Naive thymus-derived CD4-positive, alpha-beta T cell (primary cell): ENCODE results near the gene PTPRN2. TPM values are rescaled to one million over a fixed set of nuclear protein-coding genes. Genes with fewer than 3 reads are reported as not detected.

Experiments
- ATAC-seq: fragments of 150-1000 bp; cut with Tn5 transposase; 2 replicates; pipeline ENCODE4 v1.10.0; 2021; ENCODE audit warnings: mild to moderate bottlenecking, moderate library complexity
- CTCF ChIA-PET: fragments of 350-600 bp; sonication (Branson Sonifier 250); formaldehyde crosslinking; loops from one replicate; lab custom pipeline; 2021; ENCODE audit warnings: antibody characterized with exemption; lab: Charles Lee
- POLR2A ChIA-PET: fragments of 350-600 bp; sonication (Branson Sonifier 250); formaldehyde crosslinking; loops from one replicate; lab custom pipeline; 2021; ENCODE audit warnings: antibody characterized with exemption, inconsistent platforms; lab: Charles Lee
- DNase-seq, 9 donors: peaks; one replicate each; pipeline versions ENCODE4 v3.0.0 to v3.0.0-alpha.2; 2020 to 2022; ENCODE audit warnings: mixed read lengths in 1 of 9
- H3K27ac ChIP-seq: one replicate; pipeline ENCODE4 v1.7.0; 2013; ENCODE audit warnings: mild to moderate bottlenecking, low read depth, low read length, moderate library complexity
- H3K27me3 ChIP-seq, 2 donors: one replicate each; pipeline ENCODE4 v1.7.0; 2013; ENCODE audit warnings: low read length in 2 of 2, mild to moderate bottlenecking in 2 of 2, moderate library complexity in 2 of 2; ENCODE audit not compliant: control insufficient read depth in 2 of 2, insufficient read depth in 2 of 2
- H3K36me3 ChIP-seq, 3 experiments: 1 replicate in 2 of 3; 2 replicates in 1 of 3; pipeline ENCODE4 v1.7.0; 2013; ENCODE audit warnings: low read length in 3 of 3, mild to moderate bottlenecking in 3 of 3, moderate library complexity in 1 of 3; ENCODE audit not compliant: insufficient read depth in 3 of 3, control insufficient read depth in 2 of 3
- H3K4me1 ChIP-seq, 2 donors: one replicate each; pipeline ENCODE4 v1.7.0; 2013; ENCODE audit warnings: low read length in 2 of 2, mild to moderate bottlenecking in 2 of 2, moderate library complexity in 1 of 2; ENCODE audit not compliant: control insufficient read depth in 2 of 2, insufficient read depth in 2 of 2
- H3K4me3 ChIP-seq: 2 replicates; pipeline ENCODE4 v1.7.0; 2013; ENCODE audit warnings: mild to moderate bottlenecking, low read length
- H3K9me3 ChIP-seq, 3 experiments: 1 replicate in 2 of 3; 2 replicates in 1 of 3; pipeline ENCODE4 v1.7.0; 2013; ENCODE audit warnings: low read length in 3 of 3; ENCODE audit not compliant: control insufficient read depth in 2 of 3
- H3K27ac Mint-ChIP-seq, 9 donors: one replicate each; pipeline ENCODE4 v1.8.0; 2020 to 2022; ENCODE audit warnings: mixed read lengths in 9 of 9, mild to moderate bottlenecking in 8 of 9, moderate library complexity in 5 of 9, inconsistent platforms in 2 of 9
- H3K27me3 Mint-ChIP-seq, 5 donors: one replicate each; pipeline ENCODE4 v1.8.0; 2021 to 2022; ENCODE audit warnings: mixed read lengths in 5 of 5, mild to moderate bottlenecking in 1 of 5
- H3K36me3 Mint-ChIP-seq, 5 donors: one replicate each; pipeline ENCODE4 v1.8.0; 2020 to 2022; ENCODE audit warnings: mixed read lengths in 5 of 5, mild to moderate bottlenecking in 3 of 5, inconsistent platforms in 1 of 5
- H3K4me1 Mint-ChIP-seq, 7 donors: one replicate each; pipeline ENCODE4 v1.8.0; 2020 to 2022; ENCODE audit warnings: mixed read lengths in 7 of 7, mild to moderate bottlenecking in 3 of 7, inconsistent platforms in 1 of 7
- H3K4me3 Mint-ChIP-seq, 10 donors: one replicate each; pipeline ENCODE4 v1.8.0; 2020 to 2022; ENCODE audit warnings: mild to moderate bottlenecking in 10 of 10, mixed read lengths in 10 of 10, moderate library complexity in 6 of 10, inconsistent platforms in 2 of 10
- H3K9me3 Mint-ChIP-seq, 11 donors: one replicate each; pipeline ENCODE4 v1.8.0; 2020 to 2022; ENCODE audit warnings: mixed read lengths in 11 of 11, mild to moderate bottlenecking in 4 of 11, inconsistent platforms in 1 of 11, moderate library complexity in 1 of 11
- intact Hi-C, 2 donors: fragments of 100-400 bp; cut with micrococcal nuclease; formaldehyde crosslinking; loops; one replicate each; pipeline ENCODE4 v1.15.1; 2023
- polyA plus RNA-seq, 2 donors: library from polyadenylated mRNA; unstranded; fragments of 300-500 nt; fragmentation: Illumina TruSeq; gene quantifications; one replicate each; pipeline ENCODE4 v1.2.3, GENCODE V29; 2021
- total RNA-seq, 6 experiments: library from RNA in 5 of 6; stranded (reverse) in 5 of 6; gene quantifications; 1 replicate in 5 of 6; 2 replicates in 1 of 6; pipeline ENCODE4 v1.2.3 and lab custom pipeline; 2021 to 2026

PTPRN2 gene
- total and polyA plus RNA-seq, 7 experiments from 2014 or later = 0.58 to 2.3 (median 1.4) TPM

DNA sequence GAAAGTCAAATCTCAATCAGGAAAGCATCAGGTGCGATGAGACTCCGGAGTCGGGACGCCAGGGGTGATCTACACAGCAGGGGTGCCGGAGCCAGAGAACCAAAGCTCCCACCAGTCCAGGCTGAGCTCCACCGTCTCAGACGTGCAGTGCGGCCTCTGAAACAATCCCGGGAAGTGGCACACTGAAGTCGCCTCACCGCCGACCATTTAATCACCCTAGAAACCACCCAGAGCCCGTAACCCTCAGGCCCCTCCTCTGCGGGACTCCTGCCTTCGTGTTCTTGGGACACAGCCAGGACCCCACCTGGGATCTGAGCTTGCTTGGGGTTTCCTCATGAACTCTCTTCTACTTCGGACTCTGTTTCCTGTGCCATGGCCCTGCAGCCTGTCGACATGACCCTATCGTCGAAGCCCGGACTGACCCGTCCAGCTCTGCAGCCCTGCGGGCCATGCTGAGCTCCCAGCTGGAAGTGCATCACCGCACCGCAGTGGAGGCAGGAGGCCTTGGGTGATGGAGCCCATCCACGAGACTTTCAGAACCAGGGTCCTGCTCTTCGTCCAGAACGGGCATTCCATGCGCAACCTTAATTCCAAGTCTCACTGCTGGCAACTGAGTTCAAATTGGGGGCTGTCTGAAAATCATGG, 266.4 kb downstream of the PTPRN2 start:
- H3K9me3 Mint-ChIP-seq = peaks cover 0 to 19% (median 0%) of the 10 kb centered on the region in 11 donors
- ATAC-seq (no peak), DNase-seq (no peak)
- H3K4me1 ChIP-seq = no peaks in the 10 kb centered on the region
- H3K36me3 Mint-ChIP-seq = no peaks in the 10 kb centered on the region
- CTCF ChIA-PET = no interaction called here
- H3K4me3 ChIP-seq = no peak overlapping the region
- H3K27me3 ChIP-seq = no peaks in the 10 kb centered on the region
- no peak overlapping the region for H3K4me3 Mint-ChIP-seq
- intact Hi-C loops = no loop called here
- peaks cover 4 to 46% (median 8%) of the 10 kb centered on the region in 5 donors for H3K27me3 Mint-ChIP-seq
- H3K9me3 ChIP-seq = no peaks in the 10 kb centered on the region
- no peaks in the 10 kb centered on the region for H3K4me1 Mint-ChIP-seq
- no peaks in the 10 kb centered on the region for H3K36me3 ChIP-seq
- H3K27ac ChIP-seq = no peak overlapping the region
- H3K27ac Mint-ChIP-seq = no peak overlapping the region
- POLR2A ChIA-PET = no interaction called here

DNA sequence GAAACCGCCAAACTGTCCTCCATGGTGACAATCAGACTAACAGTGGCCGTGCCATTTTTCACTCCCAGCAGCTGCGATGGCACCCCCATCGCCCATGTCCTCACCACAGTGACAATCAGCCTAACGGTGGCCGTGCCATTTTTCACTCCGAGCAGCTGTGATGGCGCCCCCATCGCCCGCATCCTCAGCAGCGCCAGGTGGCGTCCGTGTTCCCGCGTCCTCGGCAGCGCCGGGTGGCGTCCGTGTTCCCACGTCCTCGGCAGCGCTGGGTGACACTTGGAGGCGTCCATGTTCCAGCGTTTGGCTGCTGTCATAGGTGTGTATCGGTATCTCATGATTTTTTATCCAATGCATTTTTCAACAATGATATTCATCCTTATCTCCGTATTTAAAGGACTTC, 267.3 kb downstream of the PTPRN2 start:
- Mint-ChIP-seq H3K9me3 (peaks cover 0 to 23% (median 4%) of the 10 kb centered on the region in 11 donors), H3K27me3 (peaks cover 4 to 50% (median 12%) of the 10 kb centered on the region in 5 donors), H3K4me1 (no peaks in the 10 kb centered on the region), H3K36me3 (no peaks in the 10 kb centered on the region), H3K4me3 (no peak overlapping the region), H3K27ac (no peak overlapping the region)
- Histone ChIP-seq H3K4me3 (no peak overlapping the region), H3K4me1 (no peaks in the 10 kb centered on the region), H3K9me3 (no peaks in the 10 kb centered on the region), H3K27ac (no peak overlapping the region), H3K27me3 (no peaks in the 10 kb centered on the region), H3K36me3 (no peaks in the 10 kb centered on the region)
- ATAC-seq (no peak), DNase-seq (no peak)
- POLR2A ChIA-PET = no interaction called here
- CTCF ChIA-PET = no interaction called here
- intact Hi-C loops = no loop called here

DNA sequence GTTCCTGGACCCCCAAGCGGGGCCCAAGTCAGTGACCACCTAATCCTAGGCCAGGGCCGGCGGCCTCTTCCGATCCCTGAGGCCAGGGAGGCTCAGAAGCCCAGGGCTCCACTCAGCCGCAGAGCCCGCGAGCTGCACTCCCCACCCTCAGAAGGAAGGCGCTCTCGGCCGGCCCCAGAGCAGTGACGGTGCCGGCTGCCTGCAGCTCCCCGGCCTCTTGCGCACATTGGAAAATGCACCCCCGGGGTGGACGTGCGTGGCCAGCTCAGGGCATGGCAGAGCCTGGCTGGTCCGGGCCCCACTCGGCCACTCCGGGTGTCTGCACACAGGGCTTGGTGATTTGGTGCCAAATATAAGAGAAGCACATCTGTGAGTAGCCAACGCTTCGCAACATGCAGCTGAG, 269.1 kb downstream of the PTPRN2 start:
- Mint-ChIP-seq H3K4me1 (no peaks in the 10 kb centered on the region), H3K9me3 (peaks cover 0 to 19% (median 4%) of the 10 kb centered on the region in 11 donors), H3K4me3 (no peak overlapping the region), H3K27ac (no peak overlapping the region), H3K36me3 (no peaks in the 10 kb centered on the region), H3K27me3 (peaks cover 4 to 35% (median 12%) of the 10 kb centered on the region in 5 donors)
- no peaks in the 10 kb centered on the region for H3K4me1 ChIP-seq
- H3K9me3 ChIP-seq = no peaks in the 10 kb centered on the region
- no peak overlapping the region for H3K4me3 ChIP-seq
- intact Hi-C loops = no loop called here
- DNase-seq = no peak
- ChIA-PET CTCF (no interaction called here), POLR2A (no interaction called here)
- no peaks in the 10 kb centered on the region for H3K36me3 ChIP-seq
- no peak for ATAC-seq
- H3K27ac ChIP-seq = no peak overlapping the region
- H3K27me3 ChIP-seq = no peaks in the 10 kb centered on the region

DNA sequence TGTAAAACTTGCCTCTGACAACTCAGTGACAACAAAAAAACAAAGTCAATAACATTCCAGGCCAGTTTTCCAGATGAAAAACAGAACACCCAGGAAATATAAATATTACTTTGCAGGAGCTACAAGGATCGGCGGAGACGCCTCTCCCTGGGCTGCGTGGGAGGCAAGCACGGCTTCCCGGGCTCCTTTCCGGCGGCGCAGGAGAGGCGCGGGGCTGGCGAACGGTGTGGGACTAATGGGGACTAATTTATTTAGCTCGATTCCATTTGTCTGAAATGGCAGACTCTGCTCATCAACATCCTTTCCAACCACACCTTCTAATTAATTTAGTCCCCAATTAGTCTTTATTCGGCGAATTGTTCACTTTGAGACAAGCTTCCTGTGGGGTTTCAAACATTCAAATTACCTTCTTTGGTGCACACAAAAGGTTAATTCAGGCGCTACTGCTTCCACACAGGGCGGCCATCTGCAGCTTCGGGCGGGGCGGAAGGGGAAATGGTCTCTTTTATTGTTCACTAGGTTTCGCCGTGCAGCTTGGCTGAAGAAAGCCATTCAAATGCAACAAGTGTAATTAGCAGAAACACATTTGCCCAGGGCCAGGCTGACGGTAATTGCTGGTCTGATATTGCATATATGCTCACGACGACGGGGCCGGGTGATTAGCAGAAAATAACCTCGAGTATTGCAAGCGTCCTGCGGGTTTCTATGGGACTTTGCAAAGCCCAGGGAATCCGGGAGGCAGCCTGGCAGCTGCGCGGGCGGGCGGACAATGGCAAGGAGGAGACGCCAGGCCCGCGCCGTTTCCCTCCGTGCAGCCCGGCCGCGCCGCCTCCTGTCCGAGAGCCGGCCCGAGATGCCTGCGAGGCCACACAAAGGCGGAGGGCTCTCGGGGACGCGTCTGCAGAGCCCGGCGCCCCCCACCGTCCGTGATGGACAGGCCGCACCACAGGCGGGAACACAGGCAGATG, 270.1 kb downstream of the PTPRN2 start:
- Histone ChIP-seq H3K4me3 (no peak overlapping the region), H3K4me1 (no peaks in the 10 kb centered on the region), H3K36me3 (no peaks in the 10 kb centered on the region), H3K27ac (no peak overlapping the region), H3K27me3 (no peaks in the 10 kb centered on the region), H3K9me3 (no peaks in the 10 kb centered on the region)
- Mint-ChIP-seq H3K27me3 (peaks cover 4 to 29% (median 12%) of the 10 kb centered on the region in 5 donors), H3K27ac (no peak overlapping the region), H3K9me3 (peaks cover 0 to 23% (median 5%) of the 10 kb centered on the region in 11 donors), H3K36me3 (no peaks in the 10 kb centered on the region), H3K4me3 (no peak overlapping the region), H3K4me1 (no peaks in the 10 kb centered on the region)
- CTCF ChIA-PET = no interaction called here
- DNase-seq (no peak), ATAC-seq (no peak)
- intact Hi-C loops = no loop called here
- POLR2A ChIA-PET = no interaction called here

DNA sequence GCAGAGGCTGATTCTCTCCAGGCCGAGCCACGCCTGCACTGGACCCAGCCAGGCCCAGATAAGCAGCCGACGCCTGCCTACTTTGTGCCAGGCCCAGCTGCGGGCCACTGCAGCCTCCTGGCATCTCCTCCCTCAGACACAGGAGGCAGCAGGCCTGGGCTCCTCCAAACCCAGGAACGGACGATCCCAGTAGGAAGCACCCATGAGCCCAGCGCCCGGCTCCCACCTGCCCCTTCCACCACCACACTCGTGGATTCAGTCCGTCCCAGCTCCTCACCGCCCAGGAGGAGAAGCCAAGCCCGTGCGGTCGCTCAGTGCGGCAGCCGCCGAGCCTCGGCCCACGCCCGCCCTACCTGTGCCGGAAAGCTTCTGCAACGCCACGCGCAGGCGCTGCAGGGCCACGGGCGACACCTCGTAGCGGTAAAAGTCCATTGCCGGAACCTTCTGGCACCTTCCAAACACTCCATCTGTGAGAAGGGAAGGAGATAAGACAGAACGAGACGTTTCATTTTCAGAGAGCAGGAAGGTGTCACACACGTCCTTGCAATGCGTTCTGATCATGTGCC, 271.1 kb downstream of the PTPRN2 start:
- intact Hi-C loops = no loop called here

DNA sequence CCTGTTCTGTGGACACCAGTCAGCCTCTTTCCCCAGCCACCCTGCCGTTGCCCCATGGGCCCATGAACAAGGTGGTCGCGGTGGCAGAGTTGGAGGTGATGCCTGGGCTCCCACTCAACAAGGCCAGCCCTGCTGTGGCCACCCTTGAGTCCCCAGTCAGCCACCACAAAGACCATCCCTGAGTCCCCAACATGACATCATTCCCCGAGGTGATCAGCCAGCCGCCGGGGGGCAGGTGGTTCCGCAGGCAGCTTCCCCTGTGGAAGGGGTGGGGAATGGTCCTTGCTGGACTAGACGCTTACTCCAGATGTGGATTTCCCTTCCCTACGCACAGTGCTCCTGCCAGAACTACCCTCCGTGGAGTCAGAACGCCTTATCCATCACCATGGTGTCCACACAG, 271.7 kb downstream of the PTPRN2 start:
- no peak overlapping the region for H3K4me3 Mint-ChIP-seq
- ChIA-PET CTCF (no interaction called here), POLR2A (no interaction called here)
- ATAC-seq = no peak
- H3K9me3 ChIP-seq = no peaks in the 10 kb centered on the region
- intact Hi-C loops = no loop called here
- no peaks in the 10 kb centered on the region for H3K4me1 Mint-ChIP-seq
- H3K9me3 Mint-ChIP-seq = peaks cover 0 to 28% (median 9%) of the 10 kb centered on the region in 11 donors
- no peaks in the 10 kb centered on the region for H3K36me3 Mint-ChIP-seq
- H3K36me3 ChIP-seq = no peaks in the 10 kb centered on the region
- no peak overlapping the region for H3K27ac Mint-ChIP-seq
- no peaks in the 10 kb centered on the region for H3K4me1 ChIP-seq
- H3K4me3 ChIP-seq = no peak overlapping the region
- H3K27me3 ChIP-seq = no peaks in the 10 kb centered on the region
- peaks cover 4 to 22% (median 12%) of the 10 kb centered on the region in 5 donors for H3K27me3 Mint-ChIP-seq
- no peak for DNase-seq
- H3K27ac ChIP-seq = no peak overlapping the region

More for the DNA sequence above, 271.1 kb downstream of the PTPRN2 start:
- H3K36me3 ChIP-seq = no peaks in the 10 kb centered on the region
- no peaks in the 10 kb centered on the region for H3K27me3 ChIP-seq
- H3K4me1 Mint-ChIP-seq = no peaks in the 10 kb centered on the region
- H3K27me3 Mint-ChIP-seq = peaks cover 4 to 23% (median 12%) of the 10 kb centered on the region in 5 donors
- H3K4me3 ChIP-seq = no peak overlapping the region
- no peak overlapping the region for H3K27ac Mint-ChIP-seq
- POLR2A ChIA-PET = no interaction called here
- H3K9me3 ChIP-seq = no peaks in the 10 kb centered on the region
- no peak overlapping the region for H3K4me3 Mint-ChIP-seq
- no peak for ATAC-seq
- no peaks in the 10 kb centered on the region for H3K4me1 ChIP-seq
- no peak overlapping the region for H3K27ac ChIP-seq
- CTCF ChIA-PET = no interaction called here
- no peaks in the 10 kb centered on the region for H3K36me3 Mint-ChIP-seq
- DNase-seq = no peak
- H3K9me3 Mint-ChIP-seq = peaks cover 0 to 28% (median 8%) of the 10 kb centered on the region in 11 donors
